Neural crest cell (in vitro differentiated cells): ENCODE data around the gene MTFR1L. TPM values are rescaled to one million over a fixed set of nuclear protein-coding genes. Genes with fewer than 3 reads are reported as not detected.

ENCODE experiments used
- DNase-seq: peaks from one replicate; pipeline ENCODE4 v3.0.0; 2021; ENCODE audit warnings: low read depth, mixed read lengths, low spot score
- H3K27ac Mint-ChIP-seq: one replicate; pipeline ENCODE4 v1.8.0; 2021; ENCODE audit warnings: mild to moderate bottlenecking, mixed read lengths; ENCODE audit not compliant: unreplicated experiment
- H3K27me3 Mint-ChIP-seq: 2 replicates; pipeline ENCODE4 v1.8.0; 2021; ENCODE audit warnings: low read depth, mild to moderate bottlenecking, mixed read lengths
- H3K36me3 Mint-ChIP-seq: 2 replicates; pipeline ENCODE4 v1.8.0; 2021; ENCODE audit warnings: low read depth, mild to moderate bottlenecking, mixed read lengths
- H3K4me1 Mint-ChIP-seq: 2 replicates; pipeline ENCODE4 v1.8.0; 2021; ENCODE audit warnings: mixed read lengths
- H3K4me3 Mint-ChIP-seq: one replicate; pipeline ENCODE4 v1.8.0; 2021; ENCODE audit warnings: mild to moderate bottlenecking, mixed read lengths
- H3K9me3 Mint-ChIP-seq: 2 replicates; pipeline ENCODE4 v1.8.0; 2021; ENCODE audit warnings: mixed read lengths
- total RNA-seq: library from RNA; stranded (reverse); gene quantifications from 2 replicates; pipeline ENCODE4 v1.2.1, GENCODE V29; 2021
- TF ChIP-seq, protein P1 (sequence below): fragments of 200-600 bp; sonication (generic); conservative IDR thresholded peaks from 2 replicates; pipeline ENCODE4 v1.5.0; 2021; ENCODE audit warnings: antibody characterized with exemption, mild to moderate bottlenecking

Gene MTFR1L
- total RNA-seq, 1 donor from 2014 or later: 68.6 TPM

DNA sequence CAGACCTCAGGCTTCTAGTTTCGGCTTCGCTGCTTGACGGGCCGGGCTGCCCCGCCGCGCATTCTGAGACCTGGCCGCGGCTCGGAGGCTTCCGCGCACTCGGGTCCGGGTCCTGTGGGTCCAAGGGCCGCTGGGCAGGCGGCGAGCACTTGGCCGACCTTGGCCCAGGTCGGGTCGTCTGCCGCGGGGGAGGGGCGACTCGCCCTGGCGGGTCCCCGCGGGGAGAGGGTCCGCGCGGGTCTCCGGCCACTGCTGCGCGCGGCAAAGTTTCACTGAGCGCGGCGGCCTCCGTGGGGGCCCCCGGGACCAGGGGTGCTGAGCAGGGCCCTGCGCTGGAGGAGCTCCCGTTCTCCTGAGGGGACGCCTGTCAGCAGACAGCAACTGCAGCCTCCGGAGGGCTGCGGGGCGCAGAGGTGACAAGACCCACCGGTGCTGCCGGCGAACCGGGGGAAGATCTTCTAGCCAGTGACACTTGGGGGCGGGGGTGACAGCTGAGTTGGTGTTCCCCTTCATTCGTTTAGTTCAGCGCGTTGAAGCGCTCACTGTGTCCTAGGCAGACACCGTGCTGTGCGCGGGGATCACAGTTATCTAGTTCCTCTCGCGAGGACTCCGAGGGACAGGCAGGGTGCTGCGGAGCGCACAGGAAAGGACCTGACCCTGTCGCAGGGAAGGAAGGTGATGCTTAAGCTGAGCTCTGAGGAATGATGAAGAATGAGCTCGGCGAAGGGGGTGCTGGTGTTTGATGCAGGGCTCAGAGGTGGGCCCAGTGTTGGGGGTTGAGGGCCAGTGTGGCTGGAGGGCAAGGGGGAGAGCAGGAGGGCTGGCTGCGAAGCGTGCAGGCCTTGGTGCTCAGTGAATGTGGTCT lies 725 bp downstream of the MTFR1L start:
- Mint-ChIP-seq H3K36me3 (no peaks in the 10 kb centered on the region), H3K4me1 (peaks cover 38% of the 10 kb centered on the region), H3K27ac (peak overlapping the region; percentile 95), H3K27me3 (peaks cover 11% of the 10 kb centered on the region), H3K9me3 (no peaks in the 10 kb centered on the region), H3K4me3 (peak overlapping the region; percentile 98)
- TF ChIP-seq, protein P1, sequence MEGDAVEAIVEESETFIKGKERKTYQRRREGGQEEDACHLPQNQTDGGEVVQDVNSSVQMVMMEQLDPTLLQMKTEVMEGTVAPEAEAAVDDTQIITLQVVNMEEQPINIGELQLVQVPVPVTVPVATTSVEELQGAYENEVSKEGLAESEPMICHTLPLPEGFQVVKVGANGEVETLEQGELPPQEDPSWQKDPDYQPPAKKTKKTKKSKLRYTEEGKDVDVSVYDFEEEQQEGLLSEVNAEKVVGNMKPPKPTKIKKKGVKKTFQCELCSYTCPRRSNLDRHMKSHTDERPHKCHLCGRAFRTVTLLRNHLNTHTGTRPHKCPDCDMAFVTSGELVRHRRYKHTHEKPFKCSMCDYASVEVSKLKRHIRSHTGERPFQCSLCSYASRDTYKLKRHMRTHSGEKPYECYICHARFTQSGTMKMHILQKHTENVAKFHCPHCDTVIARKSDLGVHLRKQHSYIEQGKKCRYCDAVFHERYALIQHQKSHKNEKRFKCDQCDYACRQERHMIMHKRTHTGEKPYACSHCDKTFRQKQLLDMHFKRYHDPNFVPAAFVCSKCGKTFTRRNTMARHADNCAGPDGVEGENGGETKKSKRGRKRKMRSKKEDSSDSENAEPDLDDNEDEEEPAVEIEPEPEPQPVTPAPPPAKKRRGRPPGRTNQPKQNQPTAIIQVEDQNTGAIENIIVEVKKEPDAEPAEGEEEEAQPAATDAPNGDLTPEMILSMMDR: no peak
- no peak for DNase-seq

DNA sequence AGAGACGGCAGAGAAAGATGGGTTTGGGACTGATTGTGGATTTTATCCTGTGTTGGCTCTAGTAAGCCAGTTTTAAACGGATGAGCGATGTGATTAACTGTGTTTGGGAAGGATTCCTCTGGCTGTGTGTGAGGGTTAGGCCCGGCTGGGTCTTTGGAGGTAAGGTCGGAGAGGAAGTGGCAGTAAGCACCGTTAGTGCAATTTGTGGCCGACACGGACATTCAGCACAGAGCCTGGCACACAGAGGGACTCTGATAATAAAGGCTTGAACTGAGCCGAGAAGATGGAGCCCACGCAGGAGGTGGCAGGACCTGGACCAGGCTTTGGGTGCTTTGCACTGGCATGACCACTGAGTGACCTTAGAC lies 1.3 kb downstream of the MTFR1L start:
- no peaks in the 10 kb centered on the region for H3K9me3 Mint-ChIP-seq
- H3K4me1 Mint-ChIP-seq: peaks cover 38% of the 10 kb centered on the region
- TF ChIP-seq, protein P1: no peak
- H3K4me3 Mint-ChIP-seq: peak overlapping the region; percentile 94
- peaks cover 11% of the 10 kb centered on the region for H3K27me3 Mint-ChIP-seq
- no peaks in the 10 kb centered on the region for H3K36me3 Mint-ChIP-seq
- DNase-seq: no peak
- no peak overlapping the region for H3K27ac Mint-ChIP-seq

DNA sequence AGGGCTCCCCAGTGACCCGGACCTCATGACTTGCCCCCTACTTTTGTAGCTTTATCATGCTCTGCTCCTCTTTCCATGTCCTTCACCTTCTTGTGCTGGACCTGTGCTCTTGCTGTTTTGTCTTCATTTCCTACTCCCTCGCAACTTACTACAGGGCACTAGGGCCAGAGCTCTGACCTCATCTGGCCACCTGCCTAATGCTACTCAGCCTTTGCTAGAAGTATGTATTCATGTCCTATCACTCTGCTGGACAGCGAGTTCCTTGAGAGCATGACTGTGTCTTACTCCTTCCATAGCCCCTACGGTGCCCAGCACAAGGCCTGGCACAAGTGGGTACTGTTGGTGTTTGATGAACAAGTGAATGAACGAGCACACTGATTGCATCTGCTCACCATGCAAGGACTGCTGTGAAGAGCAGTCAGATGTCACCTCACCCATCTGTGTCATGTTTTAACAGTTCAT lies 1.9 kb downstream of the MTFR1L start:
- Mint-ChIP-seq H3K36me3 (no peaks in the 10 kb centered on the region), H3K27ac (peak overlapping the region; percentile 21), H3K9me3 (no peaks in the 10 kb centered on the region), H3K4me1 (peaks cover 38% of the 10 kb centered on the region), H3K4me3 (peak overlapping the region; percentile 94), H3K27me3 (peaks cover 11% of the 10 kb centered on the region)
- TF ChIP-seq, protein P1: no peak
- DNase-seq: no peak

DNA sequence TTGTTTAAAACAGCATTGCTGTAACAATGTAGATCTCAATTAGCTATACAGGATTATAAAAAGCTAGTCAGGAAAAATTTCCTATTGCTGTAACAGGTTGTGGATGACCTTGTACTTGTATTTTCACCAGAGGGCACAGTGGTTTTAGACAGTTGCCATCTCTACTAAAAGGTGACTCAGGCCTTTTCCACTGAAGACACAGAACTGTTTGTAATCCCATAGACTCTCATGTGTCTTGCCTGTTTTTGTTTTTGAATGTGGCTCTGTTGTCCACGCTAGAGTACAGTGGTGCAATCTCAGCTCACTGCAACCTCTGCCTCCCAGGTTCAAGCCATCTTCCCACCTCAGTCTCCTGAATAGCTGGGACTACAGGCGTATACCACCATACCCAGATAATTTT lies 5.9 kb downstream of the MTFR1L start:
- peak overlapping the region; percentile 27 for H3K27ac Mint-ChIP-seq
- peak overlapping the region; percentile 25 for H3K4me3 Mint-ChIP-seq
- H3K4me1 Mint-ChIP-seq: peaks cover 18% of the 10 kb centered on the region
- H3K27me3 Mint-ChIP-seq: peaks cover 5% of the 10 kb centered on the region
- H3K36me3 Mint-ChIP-seq: peaks cover 11% of the 10 kb centered on the region
- DNase-seq: no peak
- TF ChIP-seq, protein P1: no peak
- H3K9me3 Mint-ChIP-seq: no peaks in the 10 kb centered on the region

DNA sequence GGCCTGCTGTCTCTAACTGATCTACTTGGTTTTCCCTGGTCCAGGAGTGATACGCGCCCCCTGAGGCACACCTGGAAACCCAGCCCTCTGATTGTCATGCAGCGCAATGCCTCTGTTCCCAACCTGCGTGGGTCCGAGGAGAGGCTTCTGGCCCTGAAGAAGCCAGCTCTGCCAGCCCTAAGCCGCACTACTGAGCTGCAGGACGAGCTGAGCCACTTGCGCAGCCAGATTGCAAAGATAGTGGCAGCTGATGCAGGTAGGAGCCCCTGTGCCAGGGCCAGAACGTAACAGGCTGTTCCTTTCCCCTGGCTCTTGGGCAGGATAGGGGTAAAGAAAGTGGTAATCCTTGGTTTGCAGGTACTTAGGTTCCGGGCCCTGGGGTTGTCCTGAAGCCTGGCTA lies 6.8 kb downstream of the MTFR1L start:
- TF ChIP-seq, protein P1: no peak
- H3K27me3 Mint-ChIP-seq: no peaks in the 10 kb centered on the region
- H3K4me1 Mint-ChIP-seq: peaks cover 8% of the 10 kb centered on the region
- no peaks in the 10 kb centered on the region for H3K9me3 Mint-ChIP-seq
- H3K27ac Mint-ChIP-seq: no peak overlapping the region
- H3K36me3 Mint-ChIP-seq: peaks cover 11% of the 10 kb centered on the region
- no peak overlapping the region for H3K4me3 Mint-ChIP-seq
- no peak for DNase-seq
